T-helper 2 cell (primary cell): ENCODE data around the gene QRICH2.
"Not testable (repeated sequence)": the region's sequence is repeated elsewhere in the genome, so short reads cannot be mapped to it uniquely, and the experiment has no call there.

Experiments
- DNase-seq, 5 experiments: peaks; one replicate each; pipeline versions ENCODE4 v3.0.0 to v3.0.0-alpha.2; 2012 to 2022
- total RNA-seq, 2 donors: gene quantifications; one replicate each; lab custom pipeline; 2026; lab: John Stamatoyannopoulos, UW

QRICH2 gene
- 1.9 to 3.5 reads per million in 2 donors for total RNA-seq

- DNase-seq, result no peak
Measured at GRCh38 chr17:76307966-76308338, at the start of gene QRICH2. QRICH2 (minus strand) TSS chr17:76308276; CDS start chr17:76307998, 278 bp downstream.

GRCh38 chr17:76357597-76358158, 49.6 kb upstream of the QRICH2 start:
- no peak for DNase-seq

GRCh38 chr17:76356803-76357456, 48.9 kb upstream of the QRICH2 start:
- no peak for DNase-seq

- peak in 1 of 5 experiments; percentile 14 for DNase-seq
Measured at GRCh38 chr17:76354747-76355310, 46.8 kb upstream of the QRICH2 start.

DNA sequence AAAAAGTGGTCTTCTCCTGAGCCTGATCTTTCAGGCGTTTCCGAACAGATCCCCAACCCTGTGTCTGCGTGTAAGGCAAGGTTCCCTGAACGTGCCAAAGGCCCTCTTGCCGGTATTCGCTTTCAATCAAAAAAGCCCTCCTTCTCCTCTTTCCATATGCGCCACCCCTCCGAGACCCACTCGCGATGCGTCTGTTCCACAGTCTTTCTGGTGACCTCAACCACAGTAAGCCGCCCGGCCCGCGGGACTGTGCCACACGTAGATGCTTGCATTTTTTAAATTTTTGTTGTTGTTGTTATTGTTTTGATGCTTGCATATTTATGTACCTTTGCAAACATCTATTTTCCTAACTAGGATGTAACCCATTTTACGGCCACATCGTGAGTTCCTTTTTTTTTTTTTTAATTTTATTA, 46.2 kb upstream of the QRICH2 start:
- DNase-seq, result no peak

DNA sequence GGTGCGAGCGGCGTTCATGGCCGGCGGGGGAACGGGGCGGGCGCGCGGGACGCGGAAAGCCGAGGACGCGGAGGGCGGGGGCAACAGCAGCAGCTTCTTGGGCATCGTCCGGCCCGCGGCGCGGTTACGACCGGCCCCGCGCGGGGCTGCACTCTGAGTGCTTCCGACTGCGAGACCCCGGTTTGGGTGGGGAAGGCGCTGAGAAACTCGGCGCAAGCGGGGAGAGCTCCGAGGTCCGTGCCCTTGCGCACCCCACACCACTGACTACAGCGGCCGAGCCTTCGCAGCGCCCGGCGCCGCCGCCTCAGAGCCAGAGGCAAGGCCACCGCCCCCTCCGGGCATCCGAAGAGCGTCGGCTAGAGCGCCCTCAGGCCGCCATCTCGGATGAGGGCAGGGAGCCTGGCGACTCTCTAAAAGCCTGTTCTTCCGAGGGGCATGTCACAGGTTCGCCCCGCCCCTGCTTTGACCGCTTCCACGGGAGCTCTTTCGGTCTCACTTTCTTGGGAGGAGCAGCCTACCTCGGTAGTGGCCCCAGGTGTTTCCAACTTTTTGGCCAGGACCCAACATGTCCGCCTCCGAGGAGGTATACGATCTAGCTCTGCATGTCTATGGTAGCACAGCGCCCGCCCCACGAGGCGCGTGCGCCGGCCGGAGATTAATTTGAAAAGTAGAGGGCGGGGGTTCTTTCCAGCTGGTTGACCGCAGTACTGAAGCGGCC, 45.7 kb upstream of the QRICH2 start, which contains the start of gene PRPSAP1:
PRPSAP1 (minus strand) TSS at position 318 of the 718 bp plus-strand sequence; CDS start at position 105, 213 bp downstream.
- peak; percentile 52 to 89 (median 73) for DNase-seq

DNA sequence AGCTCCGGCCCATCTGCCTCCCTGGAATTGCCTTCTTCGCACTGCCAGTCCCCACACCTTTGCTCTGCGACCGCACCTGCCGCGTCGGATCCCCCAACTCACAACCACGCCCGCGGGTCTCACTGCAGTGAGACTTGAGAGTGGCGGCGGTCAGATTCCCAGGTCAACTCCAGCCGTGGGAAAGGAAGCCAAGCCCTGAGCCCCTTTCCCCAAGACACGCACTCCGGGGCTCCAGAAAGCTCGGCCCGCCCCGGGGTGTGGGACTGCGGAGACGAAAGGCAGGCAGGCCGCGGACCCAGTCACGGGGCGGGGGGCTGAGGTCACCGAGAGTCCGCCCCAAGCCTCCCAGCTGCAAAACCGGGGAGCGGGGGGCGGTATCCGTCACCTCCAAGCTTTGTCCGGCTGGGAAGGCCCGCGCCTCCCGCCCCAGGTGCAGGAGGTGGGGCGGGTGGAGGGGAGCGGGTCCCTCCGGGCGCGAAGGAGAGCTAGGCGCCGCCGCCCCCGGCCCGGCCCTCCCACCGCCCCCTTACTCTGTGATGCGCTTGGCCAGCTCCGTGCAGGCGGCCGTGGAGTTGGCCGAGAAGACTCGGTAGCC, 45.0 kb upstream of the QRICH2 start:
- DNase-seq, result peak in 1 of 5 experiments; percentile 7

GRCh38 chr17:76351526-76352071, 43.5 kb upstream of the QRICH2 start:
- no peak for DNase-seq

DNA sequence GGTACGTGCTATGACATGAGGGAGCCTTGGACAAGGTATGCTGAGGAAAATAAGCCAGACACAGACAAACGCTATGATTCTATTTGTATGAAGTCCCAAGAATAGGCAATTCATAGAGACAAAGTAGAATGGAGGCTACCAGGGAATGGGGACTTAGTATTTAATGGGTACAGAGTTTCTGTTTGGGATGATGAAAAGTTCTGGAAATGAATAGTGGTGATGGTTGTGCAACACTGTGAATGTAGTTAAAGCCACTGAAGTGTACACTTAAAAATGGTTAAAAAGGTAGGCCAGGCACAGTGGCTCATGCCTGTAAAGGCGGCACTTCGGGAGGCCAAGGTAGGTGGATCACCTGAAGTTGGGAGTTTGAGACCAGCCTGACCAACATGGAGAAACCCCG, 42.4 kb upstream of the QRICH2 start:
- no peak for DNase-seq

DNA sequence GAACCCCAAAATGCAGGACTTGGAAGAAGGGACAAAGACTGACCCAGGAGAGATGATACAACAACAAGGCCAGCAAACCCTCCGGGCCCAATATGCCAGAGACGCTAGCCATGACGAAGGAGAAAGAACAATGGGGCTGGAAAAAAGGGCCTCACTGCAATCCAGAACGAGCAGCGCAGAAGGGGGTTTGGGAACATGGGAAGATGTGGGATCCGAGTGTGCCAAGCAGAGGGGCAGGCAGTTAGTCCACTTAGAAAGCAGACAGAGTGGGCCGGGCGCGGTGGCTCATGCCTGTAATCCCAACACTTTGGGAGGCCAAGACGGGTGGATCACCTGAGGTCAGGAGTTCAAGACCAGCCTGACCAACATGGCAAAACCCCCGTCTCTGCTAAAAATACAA, 38.9 kb upstream of the QRICH2 start:
- not testable (repeated sequence) for DNase-seq

DNA sequence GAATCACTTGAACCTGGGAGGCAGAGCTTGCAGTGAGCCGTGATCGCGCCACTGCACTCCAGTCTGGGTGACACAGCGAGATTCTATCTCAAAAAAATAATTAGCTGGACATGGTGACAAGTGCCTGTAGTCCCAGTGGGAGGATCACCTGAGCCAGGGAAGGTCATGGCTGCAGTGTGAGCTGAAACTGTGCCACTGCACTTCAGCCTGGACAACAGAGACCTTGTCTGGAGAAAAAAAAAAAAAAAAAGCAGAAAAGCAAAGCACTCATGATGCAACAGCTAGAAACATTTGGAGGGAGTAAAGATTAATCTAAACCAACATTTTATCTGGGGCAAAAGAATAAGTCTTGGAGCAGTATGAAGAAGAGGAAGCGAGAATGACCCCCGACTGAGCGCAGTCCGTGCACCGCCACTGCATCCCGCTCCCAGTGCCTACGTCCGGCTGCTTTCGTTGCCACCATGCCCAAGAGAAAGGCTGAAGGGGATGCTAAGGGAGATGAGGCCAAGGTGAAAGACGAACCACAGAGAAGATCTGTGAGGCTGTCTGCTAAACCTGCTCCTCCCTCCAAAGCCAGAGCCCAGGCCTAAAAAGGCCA, 37.4 kb upstream of the QRICH2 start:
- no peak for DNase-seq

- DNase-seq, result no peak
Measured at GRCh38 chr17:76343106-76343505, 35.0 kb upstream of the QRICH2 start.

DNA sequence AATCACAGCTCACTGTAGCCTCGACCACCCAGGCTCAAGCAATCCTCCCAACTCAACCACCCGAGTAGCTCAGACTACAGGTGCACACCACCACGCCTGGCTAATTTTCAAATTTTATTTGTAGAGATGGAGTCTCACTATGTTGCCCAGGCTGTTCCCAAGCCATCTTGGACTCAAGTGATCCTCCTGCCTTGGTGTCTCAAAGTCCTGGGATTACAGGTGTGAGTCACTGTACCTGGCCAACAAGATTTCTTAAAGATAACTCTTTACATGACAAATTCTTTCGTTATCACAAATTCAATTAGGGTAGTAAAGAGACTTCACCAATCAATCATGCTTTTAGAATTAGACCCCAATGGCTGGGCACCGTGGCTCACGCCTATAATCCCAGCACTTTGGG, 33.2 kb upstream of the QRICH2 start:
- DNase-seq, result no peak

DNA sequence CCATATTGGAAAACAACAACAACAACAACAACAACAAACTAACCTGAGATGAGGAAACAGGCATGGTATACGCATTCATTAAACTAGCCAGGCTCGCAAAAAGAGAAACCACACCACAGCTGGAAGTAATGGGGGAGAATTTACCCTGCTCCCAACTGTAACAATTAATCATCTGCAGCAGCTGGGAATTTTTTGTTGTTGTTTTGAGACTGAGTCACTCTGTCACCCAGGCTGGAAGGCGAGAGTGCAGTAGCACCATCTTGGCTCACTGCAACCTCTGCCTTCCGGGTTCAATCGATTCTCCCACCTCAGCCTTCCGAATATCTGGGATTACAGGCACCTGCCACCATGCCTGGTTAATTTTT, 29.3 kb upstream of the QRICH2 start:
- no peak for DNase-seq

DNA sequence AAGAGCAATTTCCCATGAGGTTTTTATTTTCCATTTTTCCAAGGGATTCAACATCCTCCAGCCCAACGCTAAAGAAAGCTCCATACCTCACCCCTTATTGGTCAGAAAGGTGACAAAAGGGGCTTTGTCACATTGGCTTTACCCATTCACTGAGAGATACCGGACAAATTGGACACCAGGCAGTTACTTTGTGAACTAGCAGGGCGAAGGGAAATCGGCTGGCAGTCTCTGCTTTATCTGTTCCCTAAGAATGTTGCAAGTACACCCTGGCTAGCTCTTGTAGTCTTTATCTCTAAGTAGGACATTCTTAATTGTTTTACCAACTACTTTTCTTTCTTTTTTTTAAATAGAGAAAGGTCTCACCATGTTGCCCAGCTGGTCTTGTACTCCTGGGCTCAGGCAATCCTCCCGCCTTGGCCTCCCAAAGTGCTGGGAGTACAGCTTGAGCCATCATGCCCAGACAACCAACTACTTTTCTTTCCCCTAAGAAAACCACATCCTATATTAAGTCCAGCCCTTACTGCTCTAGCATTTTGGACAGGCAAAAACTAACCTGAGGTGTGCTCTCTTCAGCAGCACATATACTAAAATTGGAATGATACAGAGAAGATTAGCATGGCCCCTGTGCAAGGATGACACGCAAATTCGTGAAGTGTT, 28.8 kb upstream of the QRICH2 start:
- DNase-seq, result no peak

- DNase-seq, result no peak
Measured at GRCh38 chr17:76335716-76336381, 27.8 kb upstream of the QRICH2 start.

DNA sequence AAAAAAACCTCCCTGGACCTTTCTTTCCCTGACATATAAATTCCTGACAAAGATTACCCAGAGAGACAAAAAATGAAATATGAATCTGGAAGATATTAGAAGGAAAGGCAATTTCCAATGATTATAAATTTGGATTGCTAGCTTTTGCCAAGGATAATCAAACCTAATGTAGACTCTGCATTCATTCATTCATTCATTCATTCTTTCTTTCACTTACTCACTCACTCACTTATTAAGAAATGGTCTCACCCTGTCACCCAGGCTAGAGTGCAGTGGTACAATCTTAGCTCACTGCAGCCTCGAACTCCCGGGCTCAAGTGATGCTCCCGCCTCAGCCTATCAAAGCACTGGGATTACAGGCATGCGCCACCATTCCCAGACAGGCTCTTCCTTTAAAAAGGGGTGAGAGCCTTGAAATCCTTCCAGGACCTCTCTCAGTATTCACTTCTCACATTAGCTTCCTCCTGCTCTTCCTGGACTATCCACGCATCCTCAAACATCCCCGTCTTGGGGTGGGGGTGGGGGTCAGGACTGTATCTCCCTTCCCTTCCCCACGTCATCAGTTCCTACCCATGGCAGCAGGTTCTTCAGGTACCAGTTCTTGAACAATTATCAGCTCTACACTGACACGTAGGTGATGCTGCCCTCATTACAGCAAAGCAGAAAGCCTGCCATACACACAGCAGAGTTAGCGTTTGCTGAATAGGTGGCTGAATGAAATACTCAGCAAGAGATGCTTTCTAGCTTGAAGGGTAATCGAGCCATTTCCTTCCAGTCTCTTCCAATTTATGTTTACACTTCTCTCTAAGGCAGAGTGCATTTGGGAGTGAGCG, 25.8 kb upstream of the QRICH2 start:
- DNase-seq, result no peak

DNA sequence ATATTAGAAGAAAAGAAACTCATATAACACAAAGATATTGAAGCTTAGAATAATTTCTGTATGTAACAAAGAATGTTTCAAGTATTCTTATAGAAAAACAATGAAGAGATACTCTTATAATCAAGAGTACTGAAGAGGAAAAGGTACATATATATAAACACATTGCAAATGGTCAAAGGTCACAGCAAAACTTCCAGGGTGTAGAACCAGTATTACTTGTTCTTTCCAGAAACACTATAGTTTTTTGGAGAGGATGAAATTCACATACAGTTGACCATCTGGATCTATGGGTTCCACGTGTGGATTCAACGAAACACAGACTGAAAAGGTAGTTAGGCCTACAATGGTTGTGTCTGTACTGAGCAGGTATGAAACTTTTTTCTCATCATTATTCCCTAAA, 23.0 kb upstream of the QRICH2 start:
- DNase-seq, result no peak

GRCh38 chr17:76329664-76330063, 21.6 kb upstream of the QRICH2 start:
- DNase-seq, result no peak

DNA sequence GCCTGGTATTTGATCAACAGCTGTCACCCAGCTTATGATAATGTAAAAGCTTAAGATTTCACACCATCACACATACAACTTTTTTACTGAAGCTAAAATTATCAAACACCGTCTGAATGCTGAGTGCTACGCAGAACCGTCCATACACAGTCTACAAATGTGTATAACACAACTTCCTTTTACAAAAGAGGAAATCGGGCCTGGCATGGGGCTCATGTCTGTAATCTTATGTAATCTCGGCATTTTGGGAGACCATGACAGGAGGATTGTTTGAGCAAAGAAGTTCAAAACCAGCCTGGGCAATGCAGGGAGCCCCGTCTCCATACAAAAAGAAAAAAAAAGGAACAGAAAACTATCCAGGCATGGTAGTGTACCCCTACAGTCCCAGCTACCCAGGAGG, 19.6 kb upstream of the QRICH2 start:
- DNase-seq, result no peak
